ENCODE results near the gene P4HTM. TPM values are rescaled to one million over a fixed set of nuclear protein-coding genes. Genes with fewer than 3 reads are reported as not detected.

P4HTM gene
- total and polyA plus RNA-seq, 2 of the 8 experiments (the other 6 are each of a cell fraction or from before 2014, with no cell fraction given): 19.1 to 25.4 TPM

DNA sequence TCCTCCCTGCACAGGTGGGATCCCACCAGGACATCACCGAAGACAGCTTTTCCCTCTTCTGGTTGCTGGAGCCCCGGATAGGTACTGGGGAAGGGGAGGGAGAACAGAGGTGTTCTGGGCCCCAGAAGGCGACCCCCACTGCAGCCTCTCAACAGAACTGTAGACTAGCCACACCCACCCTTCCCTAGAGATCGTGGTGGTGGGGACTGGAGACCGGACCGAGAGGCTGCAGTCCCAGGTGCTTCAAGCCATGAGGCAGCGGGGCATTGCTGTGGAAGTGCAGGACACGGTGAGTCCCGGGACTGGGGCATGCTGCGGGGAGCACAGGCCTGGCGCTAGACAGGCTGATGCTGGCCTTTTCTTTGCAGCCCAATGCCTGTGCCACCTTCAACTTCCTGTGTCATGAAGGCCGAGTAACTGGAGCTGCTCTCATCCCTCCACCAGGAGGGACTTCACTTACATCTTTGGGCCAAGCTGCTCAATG is 32.7 kb downstream of the P4HTM start:
- Histone ChIP-seq H2BK15ac (ENCODE audit: low read length) (no peak overlapping the region), H3K4me1 (replicated peaks in 1 of 4; ENCODE audit: control insufficient read depth in 3 of 4, insufficient read depth in 4 of 4, low read length in 3 of 4) (peaks cover 0 to 16% (median 9%) of the 10 kb centered on the region in 4 experiments; a peak in 6 of 7 replicates), H3K18ac (ENCODE audit: extremely low read depth, low read length) (no peak overlapping the region), H3K79me2 (ENCODE audit: control insufficient read depth in 1 of 2, insufficient read depth in 2 of 2, low read length in 2 of 2) (peaks cover 0 to 19% of the 10 kb centered on the region in 2 experiments; a peak in 1 of 4 replicates), H3K14ac (ENCODE audit: insufficient read length) (no peak overlapping the region), H3K56ac (replicated peaks; ENCODE audit: insufficient read length, low read depth, low read length) (peak overlapping the region; percentile 88), H4K5ac (ENCODE audit: insufficient read length, low read depth, low read length) (peak overlapping the region; percentile 81), H3K27me3 (replicated peaks in 1 of 4; ENCODE audit: control insufficient read depth in 3 of 4, extremely low read depth in 1 of 4, insufficient read depth in 3 of 4, low read length in 3 of 4) (no peaks in the 10 kb centered on the region; a peak in 1 of 7 replicates), H3K4me3 (ENCODE audit: extremely low read depth in 1 of 4, insufficient read depth in 2 of 4, low read depth in 3 of 4, low read length in 4 of 4) (peak overlapping the region; percentile 84 to 97 (median 95)), H2BK120ac (replicated peaks; ENCODE audit: low read depth, low read length) (no peak overlapping the region), H3K4ac (replicated peaks; ENCODE audit: insufficient read length, low read depth, low read length) (no peak overlapping the region), H4K20me1 (replicated peaks in 1 of 2; ENCODE audit: control insufficient read depth in 1 of 2, insufficient read depth in 2 of 2, low read length in 2 of 2) (peaks cover 8 to 15% of the 10 kb centered on the region in 2 experiments), H3K36me3 (ENCODE audit: control insufficient read depth in 2 of 4, insufficient read depth in 4 of 4, low read length in 3 of 4) (peaks cover 32 to 48% (median 42%) of the 10 kb centered on the region in 4 experiments), H3K9me3 (ENCODE audit: insufficient read depth in 2 of 2, low read depth in 1 of 2, low read length in 1 of 2) (no peaks in the 10 kb centered on the region), H3K27ac (ENCODE audit: low read depth, low read length) (peak overlapping the region; percentile 86), H3K9ac (replicated peaks in 1 of 4; ENCODE audit: extremely low read depth in 1 of 4, low read depth in 3 of 4, low read length in 3 of 4) (peak overlapping the region; percentile 94 to 96 (median 96)), H2AK5ac (ENCODE audit: low read depth, low read length) (peak overlapping the region; percentile 11; the same call in 1 of the 2 replicates), H3K23me2 (ENCODE audit: low read depth, low read length) (peaks cover 27% of the 10 kb centered on the region), H3K79me1 (ENCODE audit: low read depth, low read length) (peaks cover 5% of the 10 kb centered on the region), H4K8ac (ENCODE audit: extremely low read depth, insufficient read depth, low read length) (peak overlapping the region; percentile 98; the same call in 1 of the 2 replicates), H2AFZ (ENCODE audit: low read length) (no peak overlapping the region), H3K23ac (ENCODE audit: insufficient read length) (no peak overlapping the region), H2BK12ac (ENCODE audit: low read depth, low read length) (no peak overlapping the region), H3K4me2 (ENCODE audit: insufficient read depth in 1 of 2, low read depth in 2 of 2, low read length in 2 of 2) (peak overlapping the region; percentile 96 to 98), H2BK5ac (ENCODE audit: low read depth, low read length) (peak overlapping the region; percentile 94), H4K91ac (replicated peaks; ENCODE audit: insufficient read length, low read length) (no peak overlapping the region), H2BK20ac (ENCODE audit: low read length) (no peak overlapping the region)
- DNase-seq (ENCODE audit: low read depth in 1 of 2, low spot score in 2 of 2) (no peak), FAIRE-seq (no peak)
- POLR2A ChIA-PET (ENCODE audit: partially characterized antibody): interaction anchor here (1.0 to 33.9 kb wide), 15 partner anchors 10 to 426 kb away, joined by 3 to 1518 read pairs (median 6); partner anchors contain the start of genes DALRD3, KLHDC8B, LAMB2 and P4HTM
- 34% methylated on average over 12 of the region's 12 CpGs; no CpG with 5 or more reads in 1 of the 2 experiments for WGBS, 2 experiments (ENCODE audit: extremely low coverage in 1 of 2, insufficient coverage in 1 of 2, insufficient read length in 1 of 2, insufficient replicate concordance in 2 of 2, low coverage in 1 of 2, low lambda C conversion rate in 2 of 2, missing lambda C conversion rate in 1 of 2)
- TF ChIP-seq CTBP2 (IDR thresholded peaks at IDR 0.05; ENCODE audit: borderline replicate concordance, insufficient read depth, insufficient read length, low read length): no peak
- peak in 1 of 2 experiments; percentile 48; a peak in 1 of 3 replicates for TF ChIP-seq POLR2A (IDR thresholded peaks at IDR 0.05; ENCODE audit: control extremely low read depth in 1 of 2, low read depth in 2 of 2, low read length in 2 of 2)
- peak; percentile 72 for TF ChIP-seq POLR2AphosphoS5 (IDR thresholded peaks at IDR 0.05; ENCODE audit: low read depth, low read length)
- CTCF ChIA-PET (ENCODE audit: partially characterized antibody): interaction anchor here (0.9 to 24.3 kb wide), 16 partner anchors 9 to 135 kb away, joined by 3 to 467 read pairs (median 4); partner anchors contain the start of genes P4HTM, QRICH1, USP19 and WDR6

Measured in H1 (cell line).